HepG2 (cell line): ENCODE measurements around the gene STAP1. TPM values are rescaled to one million over a fixed set of nuclear protein-coding genes. Genes with fewer than 3 reads are reported as not detected.

ENCODE experiments used
- ATAC-seq: fragments of 200-7000 bp; cut with Tn5 transposase; 3 replicates; pipeline ENCODE4 v1.9.1; 2020; ENCODE audit warnings: mild to moderate bottlenecking, moderate library complexity
- BruUV-seq: library from RNA; stranded (reverse); fragments of 400-500 nt; replicated peaks from 2 replicates; lab custom pipeline; 2021; lab: Mats Ljungman, UMichigan
- CTCF ChIA-PET: fragments of 300-600 bp; formaldehyde crosslinking; extraction: SDS; loops from one replicate; lab custom pipeline; 2021; ENCODE audit warnings: low total read pairs, inconsistent platforms, low intra/inter-chr PET ratio; lab: Yijun Ruan, JAX
- POLR2A ChIA-PET: fragments of 350-600 bp; sonication (Branson Sonifier 250); formaldehyde crosslinking; loops from one replicate; lab custom pipeline; 2020; ENCODE audit warnings: antibody characterized with exemption, inconsistent platforms; lab: Yijun Ruan, JAX
- DNase-seq: peaks from one replicate; pipeline ENCODE4 v3.0.0-alpha.2; 2015; ENCODE audit warnings: low spot score
- FAIRE-seq: peaks from 3 replicates; lab custom pipeline; 2011; peaks lifted over from hg19 to GRCh38; lab: Jason Lieb, UNC
- H2AFZ ChIP-seq: one replicate; pipeline ENCODE4 v1.6.1; 2011; ENCODE audit warnings: low read length, inconsistent platforms
- H3K27ac ChIP-seq: fragments of 300-600 bp; 3 replicates; pipeline ENCODE4 v1.8.0; 2011; ENCODE audit warnings: mixed run types, mild to moderate bottlenecking, mixed read lengths, low read length, inconsistent platforms; ENCODE audit not compliant: insufficient read depth; ENCODE audit errors: extremely low read length
- H3K27me3 ChIP-seq, 2 experiments: fragments of 200-600 bp in 1 of 2; 2 replicates in 1 of 2; 3 replicates in 1 of 2; pipeline versions ENCODE4 v1.6.0 to v1.8.0; 2011; ENCODE audit warnings: low read length in 2 of 2, mild to moderate bottlenecking in 2 of 2, moderate library complexity in 2 of 2, inconsistent platforms in 1 of 2; ENCODE audit not compliant: insufficient read depth in 2 of 2, control insufficient read depth in 1 of 2
- H3K36me3 ChIP-seq, 2 experiments: fragments of 200-600 bp in 1 of 2; replicated peaks in 1 of 2; 2 replicates in 1 of 2; 3 replicates in 1 of 2; pipeline versions ENCODE4 v1.5.1 to v1.8.0; 2011; ENCODE audit warnings: low read length in 2 of 2, inconsistent platforms in 1 of 2; ENCODE audit not compliant: insufficient read depth in 2 of 2, control insufficient read depth in 1 of 2
- H3K4me1 ChIP-seq: 2 replicates; pipeline ENCODE4 v1.5.1; 2012; ENCODE audit warnings: low read length, inconsistent platforms; ENCODE audit not compliant: insufficient read depth
- H3K4me2 ChIP-seq: 2 replicates; pipeline ENCODE4 v1.6.0; 2011; ENCODE audit warnings: low read depth, low read length, inconsistent platforms
- H3K4me3 ChIP-seq, 3 experiments: fragments of 200-600 bp in 1 of 3; sonication (generic), shearing (Covaris generic) in 1 of 3; replicated peaks in 1 of 3; 2 replicates each; pipeline ENCODE4 v1.5.1; 2011 to 2016; ENCODE audit warnings: low read length in 3 of 3, inconsistent platforms in 2 of 3, low read depth in 2 of 3, mild to moderate bottlenecking in 2 of 3, control low read depth in 1 of 3, mixed read lengths in 1 of 3; ENCODE audit not compliant: insufficient read depth in 1 of 3
- H3K79me2 ChIP-seq: one replicate; pipeline ENCODE4 v1.6.1; 2011; ENCODE audit warnings: low read length, inconsistent platforms; ENCODE audit not compliant: insufficient read depth
- H3K9ac ChIP-seq: 2 replicates; pipeline ENCODE4 v1.6.0; 2011; ENCODE audit warnings: mild to moderate bottlenecking, low read depth, low read length, inconsistent platforms; ENCODE audit not compliant: insufficient read depth
- H3K9me3 ChIP-seq: 2 replicates; pipeline ENCODE4 v1.5.1; 2012; ENCODE audit warnings: mild to moderate bottlenecking, low read length
- H4K20me1 ChIP-seq: 2 replicates; pipeline ENCODE4 v1.6.0; 2011; ENCODE audit warnings: inconsistent platforms, mild to moderate bottlenecking, low read length, moderate library complexity; ENCODE audit not compliant: insufficient read depth
- ADNP ChIP-seq: sonication (generic); formaldehyde crosslinking; IDR thresholded peaks from 2 replicates; pipeline ENCODE4 v1.4.0; 2020; ENCODE audit warnings: missing genetic modification reagents
- ASH2L ChIP-seq: fragments of 300-600, 200-600 bp; sonication (generic); IDR thresholded peaks from 2 replicates; pipeline ENCODE4 v1.7.0; 2017; ENCODE audit warnings: low read depth, mild to moderate bottlenecking, moderate library complexity, mixed read lengths, low read length; ENCODE audit not compliant: insufficient read length
- BHLHE40 ChIP-seq: IDR thresholded peaks from 2 replicates; pipeline ENCODE4 v1.6.1; 2011; ENCODE audit warnings: low read length, improper control_type of control experiment
- CHCHD3 ChIP-seq: sonication (generic); formaldehyde crosslinking; IDR thresholded peaks from 2 replicates; pipeline ENCODE4 v1.8.0; 2022; ENCODE audit warnings: mild to moderate bottlenecking, missing genetic modification reagents, moderate library complexity
- CHD4 ChIP-seq: fragments of 200-600 bp; sonication (generic); IDR thresholded peaks from 2 replicates; pipeline ENCODE4 v1.7.0; 2017; ENCODE audit warnings: mild to moderate bottlenecking, low read length, borderline replicate concordance
- EED ChIP-seq: sonication (generic); formaldehyde crosslinking; IDR thresholded peaks from 2 replicates; pipeline ENCODE4 v1.5.0; 2020; ENCODE audit warnings: mild to moderate bottlenecking, missing genetic modification reagents
- ETV6 ChIP-seq: sonication (generic); formaldehyde crosslinking; conservative IDR thresholded peaks from 2 replicates; pipeline ENCODE4 v1.4.0; 2020; ENCODE audit warnings: missing genetic modification reagents
- GZF1 ChIP-seq: sonication (generic); formaldehyde crosslinking; IDR thresholded peaks from 2 replicates; pipeline ENCODE4 v1.5.1; 2020; ENCODE audit warnings: mild to moderate bottlenecking, missing genetic modification reagents
- KLF9 ChIP-seq: IDR thresholded peaks from 2 replicates; pipeline ENCODE4 v1.6.1; 2016; ENCODE audit warnings: low read depth
- PCBP2 ChIP-seq: fragments of 200-400 bp; formaldehyde crosslinking; optimal IDR thresholded peaks from 2 replicates; pipeline ENCODE3; 2018; ENCODE audit warnings: low read length, low read depth; ENCODE audit not compliant: poor library complexity, severe bottlenecking
- RCOR2 ChIP-seq: IDR thresholded peaks from 2 replicates; pipeline ENCODE4 v1.6.1; 2016; ENCODE audit warnings: missing biosample characterization, missing genetic modification reagents
- RORA ChIP-seq: sonication (generic); formaldehyde crosslinking; IDR thresholded peaks from 2 replicates; pipeline ENCODE4 v1.5.0; 2020; ENCODE audit warnings: mild to moderate bottlenecking, missing genetic modification reagents, moderate library complexity
- SMARCC2 ChIP-seq: fragments of 450-650 bp; IDR thresholded peaks from 2 replicates; pipeline ENCODE4 v1.6.1; 2017; ENCODE audit warnings: antibody characterized with exemption, mild to moderate bottlenecking
- SMARCE1 ChIP-seq: fragments of 450-650 bp; IDR thresholded peaks from 2 replicates; pipeline ENCODE4 v1.6.1; 2017; ENCODE audit warnings: borderline replicate concordance
- TBP ChIP-seq: sonication (generic); formaldehyde crosslinking; IDR thresholded peaks from 2 replicates; pipeline ENCODE4 v1.5.0; 2020; ENCODE audit warnings: missing genetic modification reagents
- TCF7L2 ChIP-seq: IDR thresholded peaks from 2 replicates; pipeline ENCODE4 v1.6.1; 2011; ENCODE audit warnings: mild to moderate bottlenecking, low read depth, low read length, moderate library complexity
- ZFP41 ChIP-seq: sonication (generic); formaldehyde crosslinking; IDR thresholded peaks from 2 replicates; pipeline ENCODE4 v1.4.0; 2020; ENCODE audit warnings: mild to moderate bottlenecking, missing genetic modification reagents, borderline replicate concordance
- ZNF138 ChIP-seq: sonication (generic); formaldehyde crosslinking; IDR thresholded peaks from 2 replicates; pipeline ENCODE4 v1.5.0; 2020; ENCODE audit warnings: mild to moderate bottlenecking, low read depth, missing genetic modification reagents
- ZNF44 ChIP-seq: sonication (generic); formaldehyde crosslinking; IDR thresholded peaks from 2 replicates; pipeline ENCODE4 v1.5.1; 2020; ENCODE audit warnings: mild to moderate bottlenecking, missing genetic modification reagents
- ZNF598 ChIP-seq: sonication (generic); formaldehyde crosslinking; IDR thresholded peaks from 2 replicates; pipeline ENCODE4 v1.5.1; 2020; ENCODE audit warnings: mild to moderate bottlenecking, missing genetic modification reagents, borderline replicate concordance
- ZNF724P ChIP-seq: sonication (generic); formaldehyde crosslinking; IDR thresholded peaks from 2 replicates; pipeline ENCODE4 v1.8.0; 2022; ENCODE audit warnings: missing genetic modification reagents, borderline replicate concordance
- WGBS: methylation state at CpG from one replicate; pipeline ENCODE4 v1.1.6; 2017; ENCODE audit warnings: low lambda C conversion rate; 5-methylcytosine and 5-hydroxymethylcytosine counted together
- in situ Hi-C: cut with HindIII; loops from 2 replicates; pipeline ENCODE4 v1.10.0; 2017; ENCODE audit warnings: low pct_unique_long_range_greater_than_20kb; ENCODE audit not compliant: extremely low pct_ligation_motif_present
- intact Hi-C: fragments of 100-400 bp; cut with micrococcal nuclease; formaldehyde crosslinking; loops from one replicate; pipeline ENCODE4 v1.10.0; 2022; ENCODE audit not compliant: unreplicated experiment
- polyA plus RNA-seq, 8 experiments: library from polyadenylated mRNA; depleted of rRNA in 3 of 8; stranded (reverse) in 7 of 8; unstranded in 1 of 8; fragments of >200 nt; fragmentation: Illumina TruSeq in 4 of 8; extraction: Trizol in 4 of 8; gene quantifications; 2 replicates each; pipeline versions ENCODE4 v1.2.1 to v1.2.3, GENCODE V29; 2011 to 2016; ENCODE audit warnings: low read depth in 4 of 8, missing spikeins in 1 of 8, mixed read lengths in 1 of 8; ENCODE audit not compliant: insufficient read depth in 1 of 8
- total RNA-seq, 5 experiments: library from RNA; depleted of rRNA; stranded (reverse); fragments of >200 nt; fragmentation: Illumina TruSeq; extraction: Trizol; gene quantifications; 2 replicates each; pipeline ENCODE4 v1.2.3, GENCODE V29; 2016; ENCODE audit warnings: low read depth in 1 of 5

The STAP1 gene
- total and polyA plus RNA-seq, 2 of the 13 experiments (the other 11 are each of a cell fraction or from before 2014, with no cell fraction given) = not detected

GRCh38 chr4:67556436-67556835 lies 2.1 kb upstream of the STAP1 start:
- no peak overlapping the region for H3K4me2 ChIP-seq
- no peak for DNase-seq
- no peak overlapping the region for H2AFZ ChIP-seq
- TF ChIP-seq PCBP2 = no peak
- TF ChIP-seq BHLHE40 = no peak
- TF ChIP-seq ETV6 = no peak
- H3K79me2 ChIP-seq = no peaks in the 10 kb centered on the region
- in situ Hi-C loops (loop anchor here (25.0 kb wide), 1 partner anchor 356 kb away; no protein-coding TSS in a partner anchor), intact Hi-C loops (no loop called here)
- FAIRE-seq = no peak
- H4K20me1 ChIP-seq = no peaks in the 10 kb centered on the region
- H3K36me3 ChIP-seq = no peaks in the 10 kb centered on the region
- no peak for ATAC-seq
- H3K9ac ChIP-seq = no peak overlapping the region
- BruUV-seq = no TSS peak
- POLR2A ChIA-PET = no interaction called here
- H3K4me1 ChIP-seq = no peaks in the 10 kb centered on the region
- no peaks in the 10 kb centered on the region; a peak in 1 of 5 replicates for H3K27me3 ChIP-seq
- H3K4me3 ChIP-seq = no peak overlapping the region
- no peak overlapping the region for H3K27ac ChIP-seq
- CTCF ChIA-PET = no interaction called here
- no peaks in the 10 kb centered on the region for H3K9me3 ChIP-seq
- WGBS = 40% methylated on average over 2 of the region's 2 CpGs

GRCh38 chr4:67565284-67565683 lies 6.8 kb downstream of the STAP1 start:
- TF ChIP-seq ZNF138 (CRISPR knock-in tag) = no peak
- no peak for TF ChIP-seq TBP (CRISPR knock-in tag)
- no peak for TF ChIP-seq RORA (CRISPR knock-in tag)
- TF ChIP-seq ZFP41 = no peak
- TF ChIP-seq SMARCE1 = no peak
- TF ChIP-seq ZNF44 = no peak
- TF ChIP-seq CHCHD3 (CRISPR knock-in tag) = no peak
- no peak for TF ChIP-seq ASH2L
- no peak for TF ChIP-seq ZNF598 (CRISPR knock-in tag)
- TF ChIP-seq CHD4 = no peak
- no peak for TF ChIP-seq ADNP
- no peak for TF ChIP-seq RCOR2 (CRISPR knock-in tag)
- no peak for TF ChIP-seq SMARCC2
- TF ChIP-seq KLF9 (CRISPR knock-in tag) = no peak
- TF ChIP-seq EED = no peak
- TF ChIP-seq GZF1 (CRISPR knock-in tag) = no peak
- no peak for TF ChIP-seq ZNF724P (CRISPR knock-in tag)
- TF ChIP-seq TCF7L2 = no peak
- Histone ChIP-seq H3K9me3 (no peaks in the 10 kb centered on the region), H3K4me1 (no peaks in the 10 kb centered on the region), H3K27ac (no peak overlapping the region), H3K36me3 (no peaks in the 10 kb centered on the region), H3K27me3 (no peaks in the 10 kb centered on the region; a peak in 1 of 5 replicates), H3K4me3 (no peak overlapping the region), H3K9ac (no peak overlapping the region), H3K79me2 (no peaks in the 10 kb centered on the region), H3K4me2 (no peak overlapping the region), H4K20me1 (no peaks in the 10 kb centered on the region), H2AFZ (no peak overlapping the region)
- CTCF ChIA-PET = no interaction called here
- intact Hi-C loops (no loop called here), in situ Hi-C loops (loop anchor here (25.0 kb wide), 1 partner anchor 347 kb away; no protein-coding TSS in a partner anchor)
- FAIRE-seq (no peak), ATAC-seq (no peak), DNase-seq (no peak)
- POLR2A ChIA-PET = no interaction called here
- no TSS peak for BruUV-seq
